ENCODE results near the gene LASP1.

DNA sequence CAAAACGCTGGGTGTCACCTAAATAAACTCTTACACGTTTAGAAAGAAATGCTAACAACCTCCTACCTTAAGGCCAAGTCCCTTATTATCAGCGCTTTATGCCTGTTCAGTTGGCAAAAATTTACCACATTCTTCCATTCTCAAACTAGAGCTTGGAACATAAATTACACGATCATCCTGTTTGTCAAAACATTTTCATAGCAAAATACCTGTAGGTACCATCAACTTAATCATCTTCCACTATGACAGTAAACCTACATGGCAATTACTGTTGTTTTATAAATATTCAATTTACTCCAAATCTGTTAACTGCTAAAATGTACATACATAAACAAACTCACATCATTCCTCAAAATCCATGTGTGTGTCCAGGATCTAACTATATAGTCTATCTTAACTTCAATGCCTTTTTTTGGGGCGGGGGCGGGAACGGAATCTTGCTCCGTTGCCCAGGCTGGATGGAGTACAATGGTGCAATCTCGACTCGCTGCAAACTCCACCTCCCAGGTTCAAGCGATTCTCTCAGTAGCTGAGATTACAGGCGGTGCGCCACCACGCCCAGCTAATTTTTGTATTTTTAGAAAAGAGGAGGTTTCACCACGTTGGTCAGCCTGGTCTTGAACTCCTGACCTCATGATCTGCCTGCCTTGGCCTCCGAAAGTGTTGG lies 20.8 kb upstream of the LASP1 start:
- TF ChIP-seq, protein P1, sequence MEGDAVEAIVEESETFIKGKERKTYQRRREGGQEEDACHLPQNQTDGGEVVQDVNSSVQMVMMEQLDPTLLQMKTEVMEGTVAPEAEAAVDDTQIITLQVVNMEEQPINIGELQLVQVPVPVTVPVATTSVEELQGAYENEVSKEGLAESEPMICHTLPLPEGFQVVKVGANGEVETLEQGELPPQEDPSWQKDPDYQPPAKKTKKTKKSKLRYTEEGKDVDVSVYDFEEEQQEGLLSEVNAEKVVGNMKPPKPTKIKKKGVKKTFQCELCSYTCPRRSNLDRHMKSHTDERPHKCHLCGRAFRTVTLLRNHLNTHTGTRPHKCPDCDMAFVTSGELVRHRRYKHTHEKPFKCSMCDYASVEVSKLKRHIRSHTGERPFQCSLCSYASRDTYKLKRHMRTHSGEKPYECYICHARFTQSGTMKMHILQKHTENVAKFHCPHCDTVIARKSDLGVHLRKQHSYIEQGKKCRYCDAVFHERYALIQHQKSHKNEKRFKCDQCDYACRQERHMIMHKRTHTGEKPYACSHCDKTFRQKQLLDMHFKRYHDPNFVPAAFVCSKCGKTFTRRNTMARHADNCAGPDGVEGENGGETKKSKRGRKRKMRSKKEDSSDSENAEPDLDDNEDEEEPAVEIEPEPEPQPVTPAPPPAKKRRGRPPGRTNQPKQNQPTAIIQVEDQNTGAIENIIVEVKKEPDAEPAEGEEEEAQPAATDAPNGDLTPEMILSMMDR (IDR thresholded peaks at IDR 0.05; ENCODE audit: low read length): no peak
- TF ChIP-seq EZH2 (IDR thresholded peaks at IDR 0.05; ENCODE audit: borderline replicate concordance, low read length): no peak
